Mesendoderm (in vitro differentiated cells): Measurements from ENCODE around the gene ZNF618.

ENCODE experiments used
- DNase-seq: peaks from one replicate; pipeline ENCODE4 v3.0.0; 2013
- H2AK5ac ChIP-seq: 2 replicates; pipeline ENCODE4 v1.6.1; 2013; ENCODE audit warnings: low read length, inconsistent platforms
- H2BK120ac ChIP-seq: 2 replicates; pipeline ENCODE4 v1.6.1; 2013; ENCODE audit warnings: low read depth, mild to moderate bottlenecking, low read length, moderate library complexity, mixed read lengths
- H2BK15ac ChIP-seq: replicated peaks from 2 replicates; pipeline ENCODE4 v1.6.1; 2013; ENCODE audit warnings: low read depth, mild to moderate bottlenecking, moderate library complexity
- H2BK5ac ChIP-seq: 2 replicates; pipeline ENCODE4 v1.6.1; 2013; ENCODE audit warnings: low read length, inconsistent platforms
- H3K18ac ChIP-seq: 2 replicates; pipeline ENCODE4 v1.6.1; 2013; ENCODE audit warnings: mild to moderate bottlenecking, low read length, mixed read lengths
- H3K23ac ChIP-seq: one replicate; pipeline ENCODE4 v1.6.1; 2013; ENCODE audit warnings: low read length
- H3K27ac ChIP-seq: 2 replicates; pipeline ENCODE4 v1.5.1; 2013; ENCODE audit warnings: low read depth, mild to moderate bottlenecking, inconsistent platforms, low read length, moderate library complexity
- H3K27me3 ChIP-seq: 2 replicates; pipeline ENCODE4 v1.6.1; 2013; ENCODE audit warnings: low read length, control low read depth, mild to moderate bottlenecking, inconsistent platforms; ENCODE audit not compliant: insufficient read depth, poor library complexity
- H3K36me3 ChIP-seq: 2 replicates; pipeline ENCODE4 v1.6.1; 2013; ENCODE audit warnings: low read length, inconsistent platforms; ENCODE audit not compliant: control insufficient read depth, insufficient read depth
- H3K4ac ChIP-seq: one replicate; pipeline ENCODE4 v1.6.1; 2013; ENCODE audit warnings: low read depth, mild to moderate bottlenecking, low read length, moderate library complexity
- H3K4me1 ChIP-seq: 2 replicates; pipeline ENCODE4 v1.6.1; 2013; ENCODE audit warnings: low read depth, low read length, inconsistent platforms; ENCODE audit not compliant: control insufficient read depth
- H3K4me2 ChIP-seq: 2 replicates; pipeline ENCODE4 v1.6.1; 2013; ENCODE audit warnings: low read length
- H3K4me3 ChIP-seq: 2 replicates; pipeline ENCODE4 v1.5.1; 2013; ENCODE audit warnings: mild to moderate bottlenecking, low read length
- H3K56ac ChIP-seq: one replicate; pipeline ENCODE4 v1.6.1; 2013; ENCODE audit warnings: low read length
- H3K79me1 ChIP-seq: 2 replicates; pipeline ENCODE4 v1.6.1; 2013; ENCODE audit warnings: low read length, inconsistent platforms
- H3K79me2 ChIP-seq: 2 replicates; pipeline ENCODE4 v1.6.1; 2013; ENCODE audit warnings: mild to moderate bottlenecking, low read length; ENCODE audit not compliant: control insufficient read depth, insufficient read depth
- H3K9ac ChIP-seq: 2 replicates; pipeline ENCODE4 v1.6.1; 2013; ENCODE audit warnings: low read length, inconsistent platforms
- H4K5ac ChIP-seq: one replicate; pipeline ENCODE4 v1.6.1; 2013; ENCODE audit warnings: low read length
- H4K8ac ChIP-seq: one replicate; pipeline ENCODE4 v1.6.1; 2013; ENCODE audit warnings: low read depth, mild to moderate bottlenecking, control low read depth, low read length, moderate library complexity
- WGBS: extraction: QIAGEN DNeasy Blood & Tissue Kit; methylation state at CpG from one replicate; pipeline ENCODE4 v1.1.7; 2013; ENCODE audit warnings: low lambda C conversion rate, missing lambda C conversion rate; ENCODE audit not compliant: insufficient coverage; ENCODE audit errors: extremely low coverage; 5-methylcytosine and 5-hydroxymethylcytosine counted together

The ZNF618 gene

DNA sequence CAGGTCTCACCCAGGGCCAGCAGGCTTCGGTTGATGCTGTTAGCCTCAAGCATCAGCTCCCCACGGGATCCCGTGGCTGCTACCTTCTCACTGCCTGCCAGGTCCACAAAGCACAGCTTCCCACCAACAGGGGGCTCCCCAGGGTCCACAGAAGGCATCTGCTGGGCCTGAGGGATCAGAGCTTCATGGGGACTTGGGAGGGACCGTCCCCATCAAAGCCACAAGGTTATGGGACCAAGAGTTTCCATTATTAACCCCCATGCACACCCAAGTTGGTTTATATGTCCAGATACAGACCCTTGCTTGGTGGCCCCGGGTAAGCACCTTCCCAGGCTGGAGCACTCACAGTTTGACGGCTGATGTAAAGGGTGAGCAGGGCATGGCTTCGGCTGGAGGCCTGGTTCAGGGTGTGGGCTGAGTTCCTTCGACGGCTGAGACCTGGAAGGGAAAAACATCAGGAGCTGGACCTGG, 220.0 kb downstream of the ZNF618 start:
- no peaks in the 10 kb centered on the region for H3K27me3 ChIP-seq
- DNase-seq, result peak; percentile 64

DNA sequence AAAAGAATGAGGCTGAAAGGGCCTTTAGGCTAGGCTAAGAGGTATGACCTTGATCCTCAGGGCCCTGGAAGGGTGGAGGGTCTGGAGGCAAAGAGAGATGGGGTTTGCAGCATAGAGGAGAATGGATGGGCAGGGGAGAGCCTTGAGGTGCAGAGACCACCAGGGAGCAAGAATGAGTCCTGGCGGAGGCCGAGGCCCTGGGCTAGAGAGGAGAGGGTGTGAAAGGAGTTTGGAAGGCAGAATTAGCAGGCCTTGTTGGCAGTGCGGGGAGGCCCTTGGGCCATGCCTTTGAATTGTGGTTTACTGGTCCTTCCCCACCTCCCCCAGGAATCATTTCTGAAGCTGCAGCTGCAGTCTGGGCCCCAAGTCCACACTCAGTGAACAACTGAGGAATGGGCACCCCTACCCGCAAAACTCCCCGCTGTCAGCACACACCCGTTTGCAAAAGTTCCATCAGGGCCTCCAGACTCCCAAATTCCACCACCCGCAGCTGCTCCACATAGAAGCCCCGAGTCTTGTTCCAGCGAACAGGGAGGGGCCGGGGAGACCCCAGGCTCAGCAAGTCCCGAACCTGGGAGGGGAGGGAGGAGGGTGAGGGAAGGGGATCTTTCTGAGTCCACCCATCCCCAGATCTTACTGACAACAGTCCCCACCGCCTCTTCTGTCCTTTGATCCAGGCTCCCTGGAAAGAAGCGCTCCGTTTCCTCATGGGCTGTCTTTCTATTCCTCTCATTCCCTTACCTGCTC, 220.9 kb downstream of the ZNF618 start:
- Histone ChIP-seq H3K27ac (no peak overlapping the region), H3K79me2 (no peaks in the 10 kb centered on the region), H3K23ac (no peak overlapping the region), H3K79me1 (no peaks in the 10 kb centered on the region), H3K4ac (no peak overlapping the region), H3K56ac (no peak overlapping the region), H3K4me3 (no peak overlapping the region), H2BK15ac (no peak overlapping the region), H4K5ac (no peak overlapping the region), H3K18ac (no peak overlapping the region), H3K27me3 (no peaks in the 10 kb centered on the region), H2AK5ac (no peak overlapping the region), H3K4me2 (no peak overlapping the region), H2BK5ac (no peak overlapping the region), H4K8ac (no peak overlapping the region), H3K9ac (no peak overlapping the region), H3K4me1 (no peaks in the 10 kb centered on the region), H3K36me3 (no peaks in the 10 kb centered on the region), H2BK120ac (no peak overlapping the region)
- no peak for DNase-seq
- no CpG with 5 or more reads among the region's 14 CpGs for WGBS

More for the DNA sequence above, 220.0 kb downstream of the ZNF618 start:
- no peaks in the 10 kb centered on the region for H3K4me1 ChIP-seq
- H3K9ac ChIP-seq, result no peak overlapping the region
- H3K4ac ChIP-seq, result no peak overlapping the region
- H4K8ac ChIP-seq, result no peak overlapping the region
- H2BK15ac ChIP-seq, result no peak overlapping the region
- no peak overlapping the region for H3K27ac ChIP-seq
- H3K4me2 ChIP-seq, result no peak overlapping the region
- H2BK5ac ChIP-seq, result no peak overlapping the region
- H3K56ac ChIP-seq, result no peak overlapping the region
- no peaks in the 10 kb centered on the region for H3K79me2 ChIP-seq
- H2AK5ac ChIP-seq, result no peak overlapping the region
- no peaks in the 10 kb centered on the region for H3K79me1 ChIP-seq
- H4K5ac ChIP-seq, result no peak overlapping the region
- no peak overlapping the region for H3K18ac ChIP-seq
- no peaks in the 10 kb centered on the region for H3K36me3 ChIP-seq
- H3K4me3 ChIP-seq, result no peak overlapping the region
- no peak overlapping the region for H2BK120ac ChIP-seq
- no CpG with 5 or more reads among the region's 9 CpGs for WGBS
- no peak overlapping the region for H3K23ac ChIP-seq

DNA sequence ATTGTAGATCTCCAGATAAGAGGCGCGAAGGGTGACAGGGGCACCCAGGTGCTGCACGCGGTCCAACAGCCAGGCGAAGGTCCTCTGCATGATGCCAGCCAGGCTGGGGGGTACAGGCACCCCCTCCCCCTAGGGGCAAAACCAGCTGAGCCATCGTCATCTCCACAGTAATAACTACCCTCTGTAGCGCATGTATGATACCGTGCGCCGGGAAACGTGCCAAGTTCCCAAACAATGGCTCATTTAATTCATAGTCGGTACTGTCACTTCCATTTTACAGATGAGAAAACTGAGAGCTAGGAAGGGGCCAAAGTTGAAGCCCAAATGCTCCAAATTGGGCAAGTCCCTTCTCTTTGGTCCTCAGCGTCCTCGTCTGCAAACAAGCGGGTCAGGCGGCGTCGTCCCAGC, 221.5 kb downstream of the ZNF618 start:
- Histone ChIP-seq H2BK15ac (no peak overlapping the region), H3K4ac (no peak overlapping the region), H3K4me2 (no peak overlapping the region), H3K4me1 (no peaks in the 10 kb centered on the region), H3K27ac (no peak overlapping the region), H3K36me3 (no peaks in the 10 kb centered on the region), H2BK5ac (no peak overlapping the region), H3K56ac (no peak overlapping the region), H3K79me2 (no peaks in the 10 kb centered on the region), H3K27me3 (no peaks in the 10 kb centered on the region), H2AK5ac (no peak overlapping the region), H4K5ac (no peak overlapping the region), H3K4me3 (no peak overlapping the region), H3K79me1 (no peaks in the 10 kb centered on the region), H3K9ac (no peak overlapping the region), H3K23ac (no peak overlapping the region), H3K18ac (no peak overlapping the region), H4K8ac (no peak overlapping the region), H2BK120ac (no peak overlapping the region)
- DNase-seq, result no peak
- no CpG with 5 or more reads among the region's 18 CpGs for WGBS

DNA sequence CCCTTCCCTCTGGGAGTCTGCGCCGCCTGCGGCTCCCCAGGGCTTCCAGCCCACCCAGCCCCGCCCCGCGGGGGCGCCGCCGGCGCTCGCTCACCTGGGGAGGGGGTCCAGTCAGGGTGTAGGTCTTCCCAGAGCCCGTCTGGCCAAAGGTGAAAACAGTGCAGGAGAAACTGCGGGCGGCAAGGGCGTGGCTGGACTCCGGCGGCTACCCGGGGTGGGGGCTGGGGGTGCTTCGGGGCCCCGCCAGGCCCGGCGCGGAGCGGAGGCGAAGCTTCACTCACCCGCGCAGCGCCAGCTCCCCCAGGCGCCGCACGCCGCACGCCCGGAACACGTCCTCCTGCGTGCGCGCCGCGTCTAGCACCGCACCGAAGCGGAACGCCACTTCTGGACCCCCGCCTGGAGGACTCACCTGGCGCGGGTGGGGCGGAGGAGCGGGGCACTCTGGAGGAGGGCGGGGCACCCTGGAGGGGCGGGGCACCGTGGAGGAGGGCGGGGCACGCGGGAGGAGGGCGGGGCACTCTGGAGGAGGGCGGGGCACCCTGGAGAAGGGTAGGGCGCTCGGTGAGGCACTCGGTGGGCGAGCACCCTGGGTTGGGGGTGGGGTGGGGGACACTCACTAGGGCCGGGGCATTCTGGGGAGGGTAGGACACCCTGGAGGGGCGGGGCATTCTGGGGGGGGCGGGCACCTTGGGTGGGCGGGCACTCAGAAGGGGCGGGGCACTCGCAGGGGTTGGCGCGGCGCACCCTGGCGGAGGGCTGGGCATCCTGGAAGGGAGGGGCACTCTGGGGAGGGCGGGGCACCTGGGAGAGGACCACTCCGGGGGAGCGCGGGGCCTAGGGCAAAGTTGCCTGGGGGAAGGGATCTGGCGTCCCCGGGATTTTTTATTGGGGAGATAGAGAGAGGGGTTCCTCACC, 222.2 kb downstream of the ZNF618 start:
- no peak overlapping the region for H3K18ac ChIP-seq
- H3K56ac ChIP-seq, result peak overlapping the region; percentile 84
- H4K5ac ChIP-seq, result no peak overlapping the region
- peak overlapping the region; percentile 51 for H3K4me3 ChIP-seq
- peak; percentile 80 for DNase-seq
- H3K4ac ChIP-seq, result no peak overlapping the region
- H3K23ac ChIP-seq, result no peak overlapping the region
- no peaks in the 10 kb centered on the region for H3K4me1 ChIP-seq
- no peak overlapping the region for H4K8ac ChIP-seq
- peak overlapping the region; percentile 58 for H3K4me2 ChIP-seq
- H2AK5ac ChIP-seq, result no peak overlapping the region
- no peaks in the 10 kb centered on the region for H3K27me3 ChIP-seq
- WGBS, result no CpG with 5 or more reads among the region's 77 CpGs
- H3K79me2 ChIP-seq, result no peaks in the 10 kb centered on the region
- peak overlapping the region; percentile 28 for H3K9ac ChIP-seq
- H3K79me1 ChIP-seq, result no peaks in the 10 kb centered on the region
- H3K36me3 ChIP-seq, result no peaks in the 10 kb centered on the region
- H2BK5ac ChIP-seq, result no peak overlapping the region
- H2BK15ac ChIP-seq, result no peak overlapping the region
- H3K27ac ChIP-seq, result no peak overlapping the region
- no peak overlapping the region for H2BK120ac ChIP-seq

DNA sequence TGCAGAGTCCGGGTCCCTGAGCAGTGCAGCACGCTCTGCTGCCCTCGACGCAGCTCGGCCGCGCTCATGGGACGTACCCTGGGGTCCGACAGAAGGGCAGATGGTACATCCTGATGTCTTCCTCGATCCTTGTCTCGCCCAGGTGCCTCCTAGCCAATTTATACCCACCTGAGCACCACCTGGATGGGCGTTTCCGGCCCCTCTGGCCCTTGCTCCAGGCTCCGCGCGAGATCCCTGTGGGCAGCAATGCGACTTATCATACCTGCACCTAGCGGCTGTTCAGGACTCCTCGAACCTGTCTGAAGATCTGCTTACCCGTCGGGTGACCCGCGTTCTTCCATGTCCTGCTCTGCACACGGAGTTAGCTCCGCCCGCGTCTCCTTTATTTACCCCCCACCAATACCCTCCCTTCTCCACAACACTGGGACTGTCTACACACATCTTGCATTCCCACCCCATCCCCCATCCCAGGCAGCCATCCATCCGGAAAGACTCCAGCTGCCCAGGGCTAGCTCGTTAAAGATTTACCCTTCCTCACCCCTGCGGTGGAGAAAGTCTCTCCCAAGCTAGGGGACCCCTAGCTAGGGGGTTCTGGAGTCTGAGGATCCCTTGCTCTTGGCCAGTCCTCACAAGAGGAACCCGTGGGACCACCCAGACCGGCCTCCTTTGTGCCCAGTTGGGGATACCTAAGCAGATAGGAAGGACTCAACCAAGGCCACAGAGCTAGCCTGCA, 223.0 kb downstream of the ZNF618 start, which contains the start of gene KIF12:
Gene KIF12, minus strand, starts transcription at position 357 of the 733 bp plus-strand sequence. Its CDS starts 16 bp downstream, at position 341.
- H3K4me3 ChIP-seq, result peak within 1 kb of the TSS; percentile 51
- no peaks in the 10 kb centered on the region for H3K27me3 ChIP-seq
- H3K4ac ChIP-seq, result no peak within 1 kb of the TSS
- no peak within 1 kb of the TSS for H4K5ac ChIP-seq
- H3K18ac ChIP-seq, result no peak within 1 kb of the TSS
- peak within 1 kb of the TSS; percentile 84 for H3K56ac ChIP-seq
- H3K9ac ChIP-seq, result peak within 1 kb of the TSS; percentile 28
- peak within 1 kb of the TSS; percentile 58 for H3K4me2 ChIP-seq
- no peaks in the 10 kb centered on the region for H3K79me2 ChIP-seq
- no peak within 1 kb of the TSS for H3K23ac ChIP-seq
- H3K36me3 ChIP-seq, result no peaks in the 10 kb centered on the region
- H2BK120ac ChIP-seq, result no peak within 1 kb of the TSS
- H2BK15ac ChIP-seq, result no peak within 1 kb of the TSS
- peak; percentile 32 for DNase-seq
- H3K27ac ChIP-seq, result no peak within 1 kb of the TSS
- no peak within 1 kb of the TSS for H2AK5ac ChIP-seq
- no CpG with 5 or more reads among the region's 32 CpGs for WGBS
- H3K4me1 ChIP-seq, result no peaks in the 10 kb centered on the region
- no peak within 1 kb of the TSS for H4K8ac ChIP-seq
- no peak within 1 kb of the TSS for H2BK5ac ChIP-seq
- H3K79me1 ChIP-seq, result no peaks in the 10 kb centered on the region
